WI38 (cell line): ENCODE data around the gene LOX.

ENCODE experiments used
- H3K4me3 ChIP-seq: 2 replicates; pipeline ENCODE4 v1.5.1; 2011; ENCODE audit warnings: low read depth, mild to moderate bottlenecking, control low read depth, low read length
- CTCF ChIP-seq: IDR thresholded peaks from 2 replicates; pipeline ENCODE4 v1.5.1; 2012; ENCODE audit warnings: low read depth, mild to moderate bottlenecking, control low read depth, low read length

The LOX gene

GRCh38 chr5:122120493-122120892, 42.4 kb upstream of the LOX start:
- no peak overlapping the region for H3K4me3 ChIP-seq
- TF ChIP-seq CTCF: no peak

- no peak for TF ChIP-seq CTCF
- H3K4me3 ChIP-seq: no peak overlapping the region
Observed at GRCh38 chr5:122119205-122119604, 41.1 kb upstream of the LOX start.

GRCh38 chr5:122118356-122118948, 40.4 kb upstream of the LOX start:
- no peak overlapping the region for H3K4me3 ChIP-seq
- no peak for TF ChIP-seq CTCF

GRCh38 chr5:122114501-122114900, 36.4 kb upstream of the LOX start:
- H3K4me3 ChIP-seq: no peak overlapping the region
- TF ChIP-seq CTCF: no peak

- TF ChIP-seq CTCF: no peak
- no peak overlapping the region for H3K4me3 ChIP-seq
Observed at GRCh38 chr5:122112733-122113558, 34.9 kb upstream of the LOX start.

GRCh38 chr5:122112063-122112462, 34.0 kb upstream of the LOX start:
- no peak for TF ChIP-seq CTCF
- H3K4me3 ChIP-seq: no peak overlapping the region

- no peak overlapping the region for H3K4me3 ChIP-seq
- TF ChIP-seq CTCF: no peak
Observed at GRCh38 chr5:122111460-122111859, 33.4 kb upstream of the LOX start.
